ENCODE results near the gene OR4D1. TPM values are rescaled to one million over a fixed set of nuclear protein-coding genes. Genes with fewer than 3 reads are reported as not detected.

Gene OR4D1
- total RNA-seq, 1 donor, result not detected

GRCh38 chr17:58107306-58107705 lies 40.9 kb upstream of the OR4D1 start:
- H3K4me3 ChIP-seq (ENCODE audit: insufficient read depth, low read length), result no peak overlapping the region
- H3K79me2 ChIP-seq (ENCODE audit: insufficient read depth, low read length), result no peaks in the 10 kb centered on the region
- no peak for TF ChIP-seq CTCF (IDR thresholded peaks at IDR 0.05; ENCODE audit: extremely low read depth, low read depth, low read length)
- DNase-seq (ENCODE audit: insufficient read length, low spot score, missing footprints), result no peak
- H3K4me2 ChIP-seq (ENCODE audit: insufficient read depth, low read length), result no peak overlapping the region
- no peaks in the 10 kb centered on the region for H4K20me1 ChIP-seq (ENCODE audit: insufficient read depth, low read length)
- no peaks in the 10 kb centered on the region for H3K9me3 ChIP-seq (ENCODE audit: low read depth, low read length)
- H2AFZ ChIP-seq (ENCODE audit: low read length), result no peak overlapping the region
- no peaks in the 10 kb centered on the region for H3K27me3 ChIP-seq (ENCODE audit: insufficient read depth, low read length)
- H3K27ac ChIP-seq (ENCODE audit: low read depth, low read length), result no peak overlapping the region
- H3K4me1 ChIP-seq (ENCODE audit: insufficient read depth, low read length), result no peaks in the 10 kb centered on the region
- no peaks in the 10 kb centered on the region for H3K36me3 ChIP-seq (ENCODE audit: insufficient read depth, low read length)

GRCh38 chr17:58109197-58109596 lies 39.0 kb upstream of the OR4D1 start:
- no peaks in the 10 kb centered on the region for H3K36me3 ChIP-seq (ENCODE audit: insufficient read depth, low read length)
- no peaks in the 10 kb centered on the region for H3K9me3 ChIP-seq (ENCODE audit: low read depth, low read length)
- no peak overlapping the region for H2AFZ ChIP-seq (ENCODE audit: low read length)
- no peak for TF ChIP-seq CTCF (IDR thresholded peaks at IDR 0.05; ENCODE audit: extremely low read depth, low read depth, low read length)
- no peaks in the 10 kb centered on the region for H3K79me2 ChIP-seq (ENCODE audit: insufficient read depth, low read length)
- H3K4me2 ChIP-seq (ENCODE audit: insufficient read depth, low read length), result no peak overlapping the region
- no peaks in the 10 kb centered on the region for H4K20me1 ChIP-seq (ENCODE audit: insufficient read depth, low read length)
- no peak for DNase-seq (ENCODE audit: insufficient read length, low spot score, missing footprints)
- peaks cover 3% of the 10 kb centered on the region for H3K27me3 ChIP-seq (ENCODE audit: insufficient read depth, low read length)
- H3K27ac ChIP-seq (ENCODE audit: low read depth, low read length), result no peak overlapping the region
- H3K4me3 ChIP-seq (ENCODE audit: insufficient read depth, low read length), result no peak overlapping the region
- no peaks in the 10 kb centered on the region for H3K4me1 ChIP-seq (ENCODE audit: insufficient read depth, low read length)

- Histone ChIP-seq H3K9me3 (ENCODE audit: low read depth, low read length) (no peaks in the 10 kb centered on the region), H3K36me3 (ENCODE audit: insufficient read depth, low read length) (no peaks in the 10 kb centered on the region), H2AFZ (ENCODE audit: low read length) (no peak overlapping the region), H3K27ac (ENCODE audit: low read depth, low read length) (no peak overlapping the region), H3K4me1 (ENCODE audit: insufficient read depth, low read length) (no peaks in the 10 kb centered on the region), H3K79me2 (ENCODE audit: insufficient read depth, low read length) (no peaks in the 10 kb centered on the region), H3K4me2 (ENCODE audit: insufficient read depth, low read length) (no peak overlapping the region), H3K27me3 (ENCODE audit: insufficient read depth, low read length) (peaks cover 4% of the 10 kb centered on the region), H4K20me1 (ENCODE audit: insufficient read depth, low read length) (no peaks in the 10 kb centered on the region), H3K4me3 (ENCODE audit: insufficient read depth, low read length) (no peak overlapping the region)
- no peak for TF ChIP-seq CTCF (IDR thresholded peaks at IDR 0.05; ENCODE audit: extremely low read depth, low read depth, low read length)
- no peak for DNase-seq (ENCODE audit: insufficient read length, low spot score, missing footprints)
Observed at GRCh38 chr17:58110012-58110411, 38.2 kb upstream of the OR4D1 start.

GRCh38 chr17:58111676-58112075 lies 36.5 kb upstream of the OR4D1 start:
- H3K9me3 ChIP-seq (ENCODE audit: low read depth, low read length), result no peaks in the 10 kb centered on the region
- H3K79me2 ChIP-seq (ENCODE audit: insufficient read depth, low read length), result no peaks in the 10 kb centered on the region
- H3K27me3 ChIP-seq (ENCODE audit: insufficient read depth, low read length), result peaks cover 4% of the 10 kb centered on the region
- H3K4me1 ChIP-seq (ENCODE audit: insufficient read depth, low read length), result no peaks in the 10 kb centered on the region
- no peaks in the 10 kb centered on the region for H3K36me3 ChIP-seq (ENCODE audit: insufficient read depth, low read length)
- H3K27ac ChIP-seq (ENCODE audit: low read depth, low read length), result no peak overlapping the region
- TF ChIP-seq CTCF (IDR thresholded peaks at IDR 0.05; ENCODE audit: extremely low read depth, low read depth, low read length), result no peak
- no peak overlapping the region for H2AFZ ChIP-seq (ENCODE audit: low read length)
- DNase-seq (ENCODE audit: insufficient read length, low spot score, missing footprints), result no peak
- no peak overlapping the region for H3K4me2 ChIP-seq (ENCODE audit: insufficient read depth, low read length)
- H3K4me3 ChIP-seq (ENCODE audit: insufficient read depth, low read length), result no peak overlapping the region
- H4K20me1 ChIP-seq (ENCODE audit: insufficient read depth, low read length), result no peaks in the 10 kb centered on the region

Measured in osteoblast (primary cell).